Activated effector memory CD4-positive, alpha-beta T cell treated with Interleukin-2 at 50 U/mL for 16 hours (primary cell): ENCODE data around the gene CCDC148.
"Not testable (repeated sequence)": the region's sequence is repeated elsewhere in the genome, so short reads cannot be mapped to it uniquely, and the experiment has no call there.

Experiments
- DNase-seq: peaks from one replicate; pipeline ENCODE4 v3.0.0-alpha.2; 2020

Gene CCDC148

GRCh38 chr2:158350751-158351465 is 105.6 kb downstream of the CCDC148 start:
- not testable (repeated sequence) for DNase-seq

GRCh38 chr2:158346032-158346431 is 110.5 kb downstream of the CCDC148 start:
- no peak for DNase-seq

- DNase-seq = no peak
Measured at GRCh38 chr2:158339513-158339912, 117.0 kb downstream of the CCDC148 start.

GRCh38 chr2:158337018-158337417 is 119.5 kb downstream of the CCDC148 start:
- no peak for DNase-seq

GRCh38 chr2:158331799-158332198 is 124.8 kb downstream of the CCDC148 start:
- DNase-seq = not testable (repeated sequence)

GRCh38 chr2:158325782-158326340 is 130.7 kb downstream of the CCDC148 start:
- DNase-seq = no peak

- DNase-seq = no peak
Measured at GRCh38 chr2:158325031-158325781, 131.3 kb downstream of the CCDC148 start.

GRCh38 chr2:158323381-158323780 is 133.2 kb downstream of the CCDC148 start:
- no peak for DNase-seq

GRCh38 chr2:158321264-158321663 is 135.3 kb downstream of the CCDC148 start:
- no peak for DNase-seq

- DNase-seq = no peak
Measured at GRCh38 chr2:158319269-158319668, 137.3 kb downstream of the CCDC148 start.

GRCh38 chr2:158317642-158318041 is 138.9 kb downstream of the CCDC148 start:
- no peak for DNase-seq

- no peak for DNase-seq
Measured at GRCh38 chr2:158315803-158316414, 140.6 kb downstream of the CCDC148 start.

GRCh38 chr2:158315000-158315399 is 141.6 kb downstream of the CCDC148 start:
- no peak for DNase-seq

GRCh38 chr2:158313734-158314133 is 142.8 kb downstream of the CCDC148 start:
- DNase-seq = no peak

- no peak for DNase-seq
Measured at GRCh38 chr2:158312981-158313380, 143.6 kb downstream of the CCDC148 start.

- DNase-seq = not testable (repeated sequence)
Measured at GRCh38 chr2:158310407-158310806, 146.1 kb downstream of the CCDC148 start.

GRCh38 chr2:158305501-158305900 is 151.1 kb downstream of the CCDC148 start:
- no peak for DNase-seq

GRCh38 chr2:158300394-158300793 is 156.2 kb downstream of the CCDC148 start:
- DNase-seq = no peak

- DNase-seq = no peak
Measured at GRCh38 chr2:158297606-158298005, 158.9 kb downstream of the CCDC148 start.

GRCh38 chr2:158297120-158297519 is 159.4 kb downstream of the CCDC148 start:
- DNase-seq = no peak

- DNase-seq = no peak
Measured at GRCh38 chr2:158293722-158294121, 162.8 kb downstream of the CCDC148 start.

GRCh38 chr2:158291544-158292180 is 164.9 kb downstream of the CCDC148 start:
- DNase-seq = no peak

GRCh38 chr2:158290225-158290624 is 166.3 kb downstream of the CCDC148 start:
- no peak for DNase-seq
